Stimulated activated CD8-positive, alpha-beta memory T cell treated with anti-CD3 and anti-CD28 coated beads, Interleukin-15, amount 100 ng/mL, for 48 hours (primary cell): ENCODE data around the gene ARFIP1.
A peak's percentile ranks its signal among the peaks of the same experiment; 100 is the strongest.
"Not testable (repeated sequence)": the region's sequence is repeated elsewhere in the genome, so short reads cannot be mapped to it uniquely, and the experiment has no call there.

Source experiments
- DNase-seq, 2 donors: peaks; one replicate each; pipeline ENCODE4 v3.0.0-alpha.2; 2020; ENCODE audit warnings: low read depth in 2 of 2

ARFIP1 gene, protein sequence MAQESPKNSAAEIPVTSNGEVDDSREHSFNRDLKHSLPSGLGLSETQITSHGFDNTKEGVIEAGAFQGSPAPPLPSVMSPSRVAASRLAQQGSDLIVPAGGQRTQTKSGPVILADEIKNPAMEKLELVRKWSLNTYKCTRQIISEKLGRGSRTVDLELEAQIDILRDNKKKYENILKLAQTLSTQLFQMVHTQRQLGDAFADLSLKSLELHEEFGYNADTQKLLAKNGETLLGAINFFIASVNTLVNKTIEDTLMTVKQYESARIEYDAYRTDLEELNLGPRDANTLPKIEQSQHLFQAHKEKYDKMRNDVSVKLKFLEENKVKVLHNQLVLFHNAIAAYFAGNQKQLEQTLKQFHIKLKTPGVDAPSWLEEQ

DNA sequence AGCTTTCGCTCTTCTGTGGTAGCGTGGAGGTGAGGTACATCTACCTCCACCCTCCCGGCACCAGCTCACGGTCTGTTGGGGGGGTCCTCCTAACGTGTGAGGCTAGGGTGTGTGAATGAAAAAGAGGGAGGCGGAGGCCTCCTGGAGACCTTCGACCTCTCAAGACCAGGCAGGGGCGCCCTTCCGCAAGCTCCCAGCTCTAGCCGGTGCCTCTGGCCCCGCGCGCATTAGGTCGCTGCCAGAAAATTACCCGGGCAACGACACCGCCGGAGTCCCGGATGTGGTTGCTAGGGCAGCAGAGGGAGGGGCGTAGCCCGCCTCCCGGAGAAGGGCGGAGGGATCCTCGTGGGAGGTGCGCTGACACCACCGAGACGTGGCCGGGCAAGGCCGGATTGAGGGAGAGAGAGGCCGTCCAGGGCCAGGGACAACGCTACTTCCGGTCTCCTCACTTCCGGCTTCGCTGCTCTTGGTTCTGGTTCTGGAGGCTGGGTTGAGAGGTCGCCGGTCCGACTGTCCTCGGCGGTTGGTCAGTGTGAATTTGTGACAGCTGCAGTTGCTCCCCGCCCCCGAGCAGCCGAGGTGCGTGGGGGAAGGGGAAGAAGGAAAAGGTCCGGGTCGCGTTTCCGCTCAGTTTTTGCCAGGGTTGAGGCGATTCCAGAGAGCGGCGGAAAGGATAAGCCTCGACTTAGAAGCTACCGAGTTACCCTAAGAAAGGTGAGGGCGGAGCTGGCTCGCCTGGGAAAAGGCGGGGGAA, at the start of gene ARFIP1, which contains the start of gene TIGD4:
TSS of gene ARFIP1 (plus strand) at position 442 of the 754 bp plus-strand sequence. CDS start 49,680 bp downstream, outside the sequence.
TSS of gene TIGD4 (minus strand) at position 218 of the 754 bp plus-strand sequence. CDS start 8,726 bp downstream, outside the sequence.
- DNase-seq, result peak; percentile 91 to 93

GRCh38 chr4:152731997-152732396, 47.8 kb upstream of the ARFIP1 start:
- DNase-seq, result no peak

GRCh38 chr4:152734015-152734698, 45.6 kb upstream of the ARFIP1 start:
- DNase-seq, result no peak

- DNase-seq, result no peak
Measured at GRCh38 chr4:152734699-152735050, 45.1 kb upstream of the ARFIP1 start.

- no peak for DNase-seq
Measured at GRCh38 chr4:152735396-152735859, 44.3 kb upstream of the ARFIP1 start.

- DNase-seq, result no peak
Measured at GRCh38 chr4:152735906-152736305, 43.8 kb upstream of the ARFIP1 start.

GRCh38 chr4:152738827-152739226, 40.9 kb upstream of the ARFIP1 start:
- DNase-seq, result no peak

GRCh38 chr4:152747444-152747843, 32.3 kb upstream of the ARFIP1 start:
- no peak for DNase-seq

DNA sequence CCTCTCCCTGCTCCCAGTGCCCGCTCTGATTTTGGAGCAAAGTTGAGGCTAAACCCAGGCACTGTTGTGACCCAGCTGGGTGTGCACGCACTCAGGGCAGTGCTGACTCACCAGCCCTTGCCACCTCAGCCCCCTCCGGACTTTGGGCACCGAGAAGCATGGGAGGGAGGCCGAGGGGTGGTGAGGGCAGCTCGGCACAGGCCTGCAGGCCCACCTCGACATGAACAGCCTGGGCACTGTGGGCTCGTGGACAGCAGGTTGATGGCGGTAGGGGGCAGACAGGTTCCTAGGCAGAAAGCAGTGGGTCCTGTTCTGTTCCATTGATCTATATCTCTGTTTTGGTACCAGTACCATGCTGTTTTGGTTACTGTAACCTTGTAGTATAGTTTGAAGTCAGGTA, 31.1 kb upstream of the ARFIP1 start:
- DNase-seq, result no peak

DNA sequence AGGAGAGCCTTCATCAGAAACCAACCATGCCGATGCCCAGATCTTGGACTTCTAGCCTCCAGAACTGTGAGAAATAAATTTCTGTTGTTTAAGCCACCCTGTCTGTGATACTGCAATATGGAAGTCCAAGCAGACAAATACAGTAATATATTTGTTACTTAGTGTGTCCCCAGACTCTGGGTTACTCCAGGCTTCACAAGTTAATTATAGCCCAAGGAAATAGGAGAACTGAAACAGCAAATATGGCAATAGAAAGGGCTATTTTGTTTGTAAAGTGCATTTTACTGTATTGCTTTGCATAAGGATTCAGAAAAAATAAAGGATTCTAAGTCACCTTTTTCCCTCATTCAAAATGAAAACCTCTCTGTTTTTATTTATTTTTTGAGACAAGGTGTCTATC, 16.0 kb upstream of the ARFIP1 start:
- DNase-seq, result no peak

GRCh38 chr4:152765069-152765737, 14.6 kb upstream of the ARFIP1 start:
- not testable (repeated sequence) for DNase-seq

- DNase-seq, result no peak
Measured at GRCh38 chr4:152771741-152772533, 7.8 kb upstream of the ARFIP1 start.

- DNase-seq, result no peak
Measured at GRCh38 chr4:152773339-152773738, 6.4 kb upstream of the ARFIP1 start.

DNA sequence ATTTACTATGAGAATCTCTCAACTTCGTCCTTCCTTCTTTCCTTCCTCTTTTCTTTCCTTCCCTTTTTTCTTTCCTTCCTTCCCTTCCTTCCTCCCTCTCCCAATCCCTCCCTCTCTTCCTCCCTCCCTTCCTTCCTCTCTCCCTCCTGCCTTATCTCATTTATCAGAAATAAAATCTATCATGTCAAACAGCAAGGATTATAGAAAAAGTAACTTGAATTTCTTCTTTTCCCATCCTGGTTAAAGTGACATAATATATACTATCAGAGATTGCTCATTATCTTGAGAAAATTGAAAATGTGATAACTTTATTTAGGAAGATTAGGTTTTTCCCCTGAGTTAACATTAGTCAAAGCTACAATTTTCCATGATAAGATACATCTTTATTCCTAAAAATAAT, 5.8 kb upstream of the ARFIP1 start:
- no peak for DNase-seq

- no peak for DNase-seq
Measured at GRCh38 chr4:152776352-152776751, 3.4 kb upstream of the ARFIP1 start.

- no peak for DNase-seq
Measured at GRCh38 chr4:152777488-152777887, 2.3 kb upstream of the ARFIP1 start.

GRCh38 chr4:152778656-152779512, 870 bp upstream of the ARFIP1 start:
- peak in 1 of 2 donors; percentile 14 for DNase-seq

DNA sequence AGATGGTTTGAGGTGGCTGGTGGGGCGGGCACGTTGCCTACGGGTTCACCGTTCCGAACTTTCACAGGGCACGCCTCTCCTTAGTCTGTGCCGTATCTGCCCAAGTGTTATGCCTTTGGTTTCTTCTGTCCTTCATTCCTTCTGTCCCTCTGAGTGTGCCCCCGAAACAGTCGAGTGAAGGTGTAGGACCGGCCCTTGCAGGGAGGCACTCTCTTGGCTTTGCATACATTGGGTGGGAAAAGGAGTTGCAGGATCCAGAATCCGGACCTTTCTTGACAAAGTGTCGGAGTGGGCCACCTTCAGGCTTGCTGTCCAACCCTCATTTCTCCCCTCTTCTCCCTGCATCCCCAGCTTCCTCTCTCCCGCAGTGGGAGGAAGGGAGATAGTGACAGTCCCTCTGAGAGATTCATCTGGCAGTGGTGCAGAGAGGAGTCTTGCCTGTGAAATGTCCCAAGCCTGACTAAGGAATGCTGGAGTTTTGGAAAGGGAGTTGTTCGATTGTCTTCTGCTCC, 569 bp downstream of the ARFIP1 start:
- DNase-seq, result no peak

GRCh38 chr4:152784490-152785350, 5.0 kb downstream of the ARFIP1 start:
- DNase-seq, result no peak
